Keratinocyte (primary cell): ENCODE results near the gene GRIK2. TPM values are rescaled to one million over a fixed set of nuclear protein-coding genes. Genes with fewer than 3 reads are reported as not detected.

Experiments
- DNase-seq: peaks from one replicate; pipeline ENCODE4 v3.0.0-alpha.2; 2011; ENCODE audit warnings: low read depth, missing footprints, low spot score
- FAIRE-seq: peaks from 2 replicates; lab custom pipeline; 2011; peaks lifted over from hg19 to GRCh38; lab: Jason Lieb, UNC
- H2AFZ ChIP-seq: 2 replicates; pipeline ENCODE4 v1.6.0; 2012; ENCODE audit warnings: low read length, control low read depth, inconsistent platforms; ENCODE audit not compliant: control insufficient read depth
- H3K27ac ChIP-seq: 2 replicates; pipeline ENCODE4 v1.5.1; 2011; ENCODE audit warnings: low read length; ENCODE audit not compliant: control insufficient read depth, insufficient read depth
- H3K27me3 ChIP-seq: 3 replicates; pipeline ENCODE4 v1.6.0; 2011; ENCODE audit warnings: low read length; ENCODE audit not compliant: control insufficient read depth, insufficient read depth; ENCODE audit errors: extremely low read depth
- H3K36me3 ChIP-seq, 2 experiments: 2 replicates in 1 of 2; 3 replicates in 1 of 2; pipeline ENCODE4 v1.5.1; 2011; ENCODE audit warnings: low read length in 2 of 2, mild to moderate bottlenecking in 1 of 2; ENCODE audit not compliant: control insufficient read depth in 2 of 2, insufficient read depth in 2 of 2; ENCODE audit errors: extremely low read depth in 1 of 2
- H3K4me1 ChIP-seq: 3 replicates; pipeline ENCODE4 v1.5.1; 2011; ENCODE audit warnings: low read length; ENCODE audit not compliant: control insufficient read depth, insufficient read depth; ENCODE audit errors: extremely low read depth
- H3K4me2 ChIP-seq: 3 replicates; pipeline ENCODE4 v1.6.0; 2011; ENCODE audit warnings: low read depth, low read length; ENCODE audit not compliant: control insufficient read depth, insufficient read depth; ENCODE audit errors: extremely low read depth
- H3K4me3 ChIP-seq, 3 experiments: fragments of 200-600 bp in 1 of 3; sonication (generic) in 1 of 3; 2 replicates in 2 of 3; 3 replicates in 1 of 3; pipeline ENCODE4 v1.5.1; 2011 to 2016; ENCODE audit warnings: low read length in 3 of 3, mild to moderate bottlenecking in 3 of 3, control low read depth in 2 of 3, inconsistent platforms in 1 of 3, low read depth in 1 of 3, mixed read lengths in 1 of 3, mixed run types in 1 of 3, moderate library complexity in 1 of 3; ENCODE audit not compliant: control insufficient read depth in 2 of 3, insufficient read depth in 2 of 3; ENCODE audit errors: extremely low read depth in 1 of 3
- H3K79me2 ChIP-seq: 2 replicates; pipeline ENCODE4 v1.6.0; 2012; ENCODE audit warnings: low read length; ENCODE audit not compliant: control insufficient read depth, insufficient read depth
- H3K9ac ChIP-seq: 3 replicates; pipeline ENCODE4 v1.6.0; 2011; ENCODE audit warnings: low read length; ENCODE audit not compliant: control insufficient read depth, insufficient read depth; ENCODE audit errors: extremely low read depth
- H3K9me1 ChIP-seq: 3 replicates; pipeline ENCODE4 v1.6.0; 2011; ENCODE audit warnings: low read length; ENCODE audit not compliant: control insufficient read depth, insufficient read depth; ENCODE audit errors: extremely low read depth
- H3K9me3 ChIP-seq: 2 replicates; pipeline ENCODE4 v1.5.1; 2012; ENCODE audit warnings: low read depth, low read length; ENCODE audit not compliant: control insufficient read depth
- H4K20me1 ChIP-seq: 3 replicates; pipeline ENCODE4 v1.6.0; 2011; ENCODE audit warnings: low read length; ENCODE audit not compliant: control insufficient read depth, insufficient read depth; ENCODE audit errors: extremely low read depth
- EZH2 ChIP-seq: IDR thresholded peaks from one replicate; pipeline ENCODE4 v1.6.1; 2012; ENCODE audit warnings: inconsistent platforms, mild to moderate bottlenecking, low read length, moderate library complexity
- dilution Hi-C: fragments of 300-500 bp; cut with MboI; formaldehyde crosslinking; loops from one replicate; pipeline ENCODE4 v1.7.0; 2020; ENCODE audit warnings: low sequenced_read_pairs; ENCODE audit not compliant: extremely low pct_ligation_motif_present
- polyA plus RNA-seq, 5 experiments: library from polyadenylated mRNA; depleted of rRNA in 3 of 5; stranded (reverse) in 3 of 5; stranded (forward) in 1 of 5; unstranded in 1 of 5; fragments of >200 nt; gene quantifications; 1 replicate in 1 of 5; 2 replicates in 3 of 5; 3 replicates in 1 of 5; pipeline versions ENCODE4 v1.2.1 to v1.2.3, GENCODE V29; 2011 to 2012; ENCODE audit warnings: missing spikeins in 2 of 5, low read depth in 1 of 5, low replicate concordance in 1 of 5
- TF ChIP-seq, protein P1 (sequence below), 3 experiments: IDR thresholded peaks in 1 of 3; conservative IDR thresholded peaks in 1 of 3; optimal IDR thresholded peaks in 1 of 3; 2 replicates in 2 of 3; 3 replicates in 1 of 3; pipeline versions ENCODE3 to v1.5.1; 2011; ENCODE audit warnings: low read length in 3 of 3, mild to moderate bottlenecking in 3 of 3, moderate library complexity in 2 of 3, control low read depth in 1 of 3, inconsistent platforms in 1 of 3; ENCODE audit not compliant: insufficient read depth in 2 of 3; ENCODE audit errors: extremely low read depth in 1 of 3

Gene GRIK2
- polyA plus RNA-seq, 1 donor (not counting 4 experiments of a cell fraction or from before 2014, with no cell fraction given) = 0.01 TPM

DNA sequence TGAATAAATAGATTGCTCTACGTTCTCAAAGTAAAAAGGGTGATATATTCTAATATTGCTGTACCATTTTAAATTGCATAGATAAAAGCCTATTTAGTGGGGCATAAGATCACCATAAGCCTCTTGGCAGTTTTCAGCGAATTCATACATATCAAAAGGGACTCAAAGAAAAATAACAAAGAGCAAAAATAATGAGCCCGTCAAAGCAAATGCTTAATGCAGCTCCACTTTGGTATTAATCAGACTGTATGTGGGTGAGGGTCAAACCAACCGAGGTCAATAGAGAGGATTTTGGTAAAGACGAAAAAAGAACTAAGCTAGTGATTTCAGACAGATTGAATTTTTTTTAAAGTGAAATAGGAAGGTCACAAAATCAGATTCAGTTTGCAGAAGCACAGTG, 598.8 kb downstream of the GRIK2 start:
- no peak overlapping the region for H3K9ac ChIP-seq
- no peak for FAIRE-seq
- H3K9me3 ChIP-seq = no peaks in the 10 kb centered on the region
- TF ChIP-seq EZH2 = no peak
- TF ChIP-seq, protein P1, sequence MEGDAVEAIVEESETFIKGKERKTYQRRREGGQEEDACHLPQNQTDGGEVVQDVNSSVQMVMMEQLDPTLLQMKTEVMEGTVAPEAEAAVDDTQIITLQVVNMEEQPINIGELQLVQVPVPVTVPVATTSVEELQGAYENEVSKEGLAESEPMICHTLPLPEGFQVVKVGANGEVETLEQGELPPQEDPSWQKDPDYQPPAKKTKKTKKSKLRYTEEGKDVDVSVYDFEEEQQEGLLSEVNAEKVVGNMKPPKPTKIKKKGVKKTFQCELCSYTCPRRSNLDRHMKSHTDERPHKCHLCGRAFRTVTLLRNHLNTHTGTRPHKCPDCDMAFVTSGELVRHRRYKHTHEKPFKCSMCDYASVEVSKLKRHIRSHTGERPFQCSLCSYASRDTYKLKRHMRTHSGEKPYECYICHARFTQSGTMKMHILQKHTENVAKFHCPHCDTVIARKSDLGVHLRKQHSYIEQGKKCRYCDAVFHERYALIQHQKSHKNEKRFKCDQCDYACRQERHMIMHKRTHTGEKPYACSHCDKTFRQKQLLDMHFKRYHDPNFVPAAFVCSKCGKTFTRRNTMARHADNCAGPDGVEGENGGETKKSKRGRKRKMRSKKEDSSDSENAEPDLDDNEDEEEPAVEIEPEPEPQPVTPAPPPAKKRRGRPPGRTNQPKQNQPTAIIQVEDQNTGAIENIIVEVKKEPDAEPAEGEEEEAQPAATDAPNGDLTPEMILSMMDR (optimal IDR thresholded peaks at IDR 0.05 in 1 of 3, IDR thresholded peaks at IDR 0.05 in 1 of 3, conservative IDR thresholded peaks at IDR 0.05 in 1 of 3; ENCODE audit: extremely low read depth in 1 of 3, insufficient read depth in 2 of 3, low read length in 3 of 3) = no peak
- no peak for DNase-seq
- no peaks in the 10 kb centered on the region for H3K79me2 ChIP-seq
- no peaks in the 10 kb centered on the region for H4K20me1 ChIP-seq
- no peak overlapping the region for H3K27ac ChIP-seq
- dilution Hi-C loops = no loop called here
- no peaks in the 10 kb centered on the region for H3K9me1 ChIP-seq
- H3K4me2 ChIP-seq = no peak overlapping the region
- H2AFZ ChIP-seq = no peak overlapping the region
- H3K4me1 ChIP-seq = no peaks in the 10 kb centered on the region
- no peaks in the 10 kb centered on the region for H3K36me3 ChIP-seq
- no peak overlapping the region for H3K4me3 ChIP-seq
- no peaks in the 10 kb centered on the region for H3K27me3 ChIP-seq

DNA sequence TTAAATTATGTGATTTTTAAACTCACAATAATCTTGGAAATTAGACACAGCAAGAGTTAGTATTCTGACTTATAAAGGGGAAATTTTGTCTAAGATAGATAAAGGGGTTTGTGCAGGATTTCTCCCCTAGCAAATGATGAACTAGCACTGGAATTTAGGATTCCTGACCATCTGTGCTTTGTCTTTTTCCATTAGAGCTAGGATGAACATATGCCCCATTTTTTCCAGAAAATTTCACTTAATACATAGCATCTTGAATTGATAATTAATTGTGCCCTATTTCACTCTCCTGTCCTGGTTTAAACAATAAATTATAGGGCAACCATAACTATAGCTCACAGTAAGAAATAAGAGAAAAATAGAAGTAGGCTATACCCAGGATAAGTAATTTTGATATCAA, 601.0 kb downstream of the GRIK2 start:
- Histone ChIP-seq H3K4me3 (no peak overlapping the region), H2AFZ (no peak overlapping the region), H3K79me2 (no peaks in the 10 kb centered on the region), H4K20me1 (no peaks in the 10 kb centered on the region), H3K4me1 (no peaks in the 10 kb centered on the region), H3K27me3 (no peaks in the 10 kb centered on the region), H3K9me3 (no peaks in the 10 kb centered on the region), H3K9ac (no peak overlapping the region), H3K27ac (no peak overlapping the region), H3K36me3 (no peaks in the 10 kb centered on the region), H3K9me1 (no peaks in the 10 kb centered on the region), H3K4me2 (no peak overlapping the region)
- DNase-seq = no peak
- no peak for FAIRE-seq
- TF ChIP-seq, protein P1 (optimal IDR thresholded peaks at IDR 0.05 in 1 of 3, IDR thresholded peaks at IDR 0.05 in 1 of 3, conservative IDR thresholded peaks at IDR 0.05 in 1 of 3; ENCODE audit: extremely low read depth in 1 of 3, insufficient read depth in 2 of 3, low read length in 3 of 3) = no peak
- no peak for TF ChIP-seq EZH2
- dilution Hi-C loops = no loop called here
